ENCODE data around the gene BRWD1. TPM values are rescaled to one million over a fixed set of nuclear protein-coding genes. Genes with fewer than 3 reads are reported as not detected.

Gene BRWD1
- total and polyA plus RNA-seq, 2 experiments from 2014 or later: 35.2 to 75.5 TPM

- TF ChIP-seq, protein P1, sequence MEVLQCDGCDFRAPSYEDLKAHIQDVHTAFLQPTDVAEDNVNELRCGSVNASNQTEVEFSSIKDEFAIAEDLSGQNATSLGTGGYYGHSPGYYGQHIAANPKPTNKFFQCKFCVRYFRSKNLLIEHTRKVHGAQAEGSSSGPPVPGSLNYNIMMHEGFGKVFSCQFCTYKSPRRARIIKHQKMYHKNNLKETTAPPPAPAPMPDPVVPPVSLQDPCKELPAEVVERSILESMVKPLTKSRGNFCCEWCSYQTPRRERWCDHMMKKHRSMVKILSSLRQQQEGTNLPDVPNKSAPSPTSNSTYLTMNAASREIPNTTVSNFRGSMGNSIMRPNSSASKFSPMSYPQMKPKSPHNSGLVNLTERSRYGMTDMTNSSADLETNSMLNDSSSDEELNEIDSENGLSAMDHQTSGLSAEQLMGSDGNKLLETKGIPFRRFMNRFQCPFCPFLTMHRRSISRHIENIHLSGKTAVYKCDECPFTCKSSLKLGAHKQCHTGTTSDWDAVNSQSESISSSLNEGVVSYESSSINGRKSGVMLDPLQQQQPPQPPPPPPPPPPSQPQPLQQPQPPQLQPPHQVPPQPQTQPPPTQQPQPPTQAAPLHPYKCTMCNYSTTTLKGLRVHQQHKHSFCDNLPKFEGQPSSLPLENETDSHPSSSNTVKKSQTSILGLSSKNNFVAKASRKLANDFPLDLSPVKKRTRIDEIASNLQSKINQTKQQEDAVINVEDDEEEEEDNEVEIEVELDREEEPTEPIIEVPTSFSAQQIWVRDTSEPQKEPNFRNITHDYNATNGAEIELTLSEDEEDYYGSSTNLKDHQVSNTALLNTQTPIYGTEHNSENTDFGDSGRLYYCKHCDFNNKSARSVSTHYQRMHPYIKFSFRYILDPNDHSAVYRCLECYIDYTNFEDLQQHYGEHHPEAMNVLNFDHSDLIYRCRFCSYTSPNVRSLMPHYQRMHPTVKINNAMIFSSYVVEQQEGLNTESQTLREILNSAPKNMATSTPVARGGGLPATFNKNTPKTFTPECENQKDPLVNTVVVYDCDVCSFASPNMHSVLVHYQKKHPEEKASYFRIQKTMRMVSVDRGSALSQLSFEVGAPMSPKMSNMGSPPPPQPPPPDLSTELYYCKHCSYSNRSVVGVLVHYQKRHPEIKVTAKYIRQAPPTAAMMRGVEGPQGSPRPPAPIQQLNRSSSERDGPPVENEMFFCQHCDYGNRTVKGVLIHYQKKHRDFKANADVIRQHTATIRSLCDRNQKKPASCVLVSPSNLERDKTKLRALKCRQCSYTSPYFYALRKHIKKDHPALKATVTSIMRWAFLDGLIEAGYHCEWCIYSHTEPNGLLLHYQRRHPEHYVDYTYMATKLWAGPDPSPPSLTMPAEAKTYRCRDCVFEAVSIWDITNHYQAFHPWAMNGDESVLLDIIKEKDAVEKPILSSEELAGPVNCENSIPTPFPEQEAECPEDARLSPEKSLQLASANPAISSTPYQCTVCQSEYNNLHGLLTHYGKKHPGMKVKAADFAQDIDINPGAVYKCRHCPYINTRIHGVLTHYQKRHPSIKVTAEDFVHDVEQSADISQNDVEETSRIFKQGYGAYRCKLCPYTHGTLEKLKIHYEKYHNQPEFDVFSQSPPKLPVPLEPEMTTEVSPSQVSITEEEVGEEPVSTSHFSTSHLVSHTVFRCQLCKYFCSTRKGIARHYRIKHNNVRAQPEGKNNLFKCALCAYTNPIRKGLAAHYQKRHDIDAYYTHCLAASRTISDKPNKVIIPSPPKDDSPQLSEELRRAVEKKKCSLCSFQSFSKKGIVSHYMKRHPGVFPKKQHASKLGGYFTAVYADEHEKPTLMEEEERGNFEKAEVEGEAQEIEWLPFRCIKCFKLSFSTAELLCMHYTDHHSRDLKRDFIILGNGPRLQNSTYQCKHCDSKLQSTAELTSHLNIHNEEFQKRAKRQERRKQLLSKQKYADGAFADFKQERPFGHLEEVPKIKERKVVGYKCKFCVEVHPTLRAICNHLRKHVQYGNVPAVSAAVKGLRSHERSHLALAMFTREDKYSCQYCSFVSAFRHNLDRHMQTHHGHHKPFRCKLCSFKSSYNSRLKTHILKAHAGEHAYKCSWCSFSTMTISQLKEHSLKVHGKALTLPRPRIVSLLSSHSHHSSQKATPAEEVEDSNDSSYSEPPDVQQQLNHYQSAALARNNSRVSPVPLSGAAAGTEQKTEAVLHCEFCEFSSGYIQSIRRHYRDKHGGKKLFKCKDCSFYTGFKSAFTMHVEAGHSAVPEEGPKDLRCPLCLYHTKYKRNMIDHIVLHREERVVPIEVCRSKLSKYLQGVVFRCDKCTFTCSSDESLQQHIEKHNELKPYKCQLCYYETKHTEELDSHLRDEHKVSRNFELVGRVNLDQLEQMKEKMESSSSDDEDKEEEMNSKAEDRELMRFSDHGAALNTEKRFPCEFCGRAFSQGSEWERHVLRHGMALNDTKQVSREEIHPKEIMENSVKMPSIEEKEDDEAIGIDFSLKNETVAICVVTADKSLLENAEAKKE (CRISPR knock-in tag; IDR thresholded peaks at IDR 0.05): no peak
- TF ChIP-seq NANOG (IDR thresholded peaks at IDR 0.05; ENCODE audit: borderline replicate concordance) (no peak), STAT1 (IDR thresholded peaks at IDR 0.05; ENCODE audit: unreplicated experiment) (no peak), ZNF331 (CRISPR knock-in tag; IDR thresholded peaks at IDR 0.05; ENCODE audit: low read depth) (no peak), EZH2 (IDR thresholded peaks at IDR 0.05; ENCODE audit: low read depth, unreplicated experiment) (no peak), CREB1 (CRISPR knock-in tag; IDR thresholded peaks at IDR 0.05; ENCODE audit: low read depth) (no peak), POLR2AphosphoS5 (IDR thresholded peaks at IDR 0.05; ENCODE audit: low read depth) (no peak), JUNB (IDR thresholded peaks at IDR 0.05; ENCODE audit: unreplicated experiment) (no peak), EZH2phosphoT487 (IDR thresholded peaks at IDR 0.05; ENCODE audit: unreplicated experiment) (no peak), REST (IDR thresholded peaks at IDR 0.05; ENCODE audit: unreplicated experiment) (no peak), ZNF114 (CRISPR knock-in tag; IDR thresholded peaks at IDR 0.05) (no peak)
- TF ChIP-seq, protein P2, sequence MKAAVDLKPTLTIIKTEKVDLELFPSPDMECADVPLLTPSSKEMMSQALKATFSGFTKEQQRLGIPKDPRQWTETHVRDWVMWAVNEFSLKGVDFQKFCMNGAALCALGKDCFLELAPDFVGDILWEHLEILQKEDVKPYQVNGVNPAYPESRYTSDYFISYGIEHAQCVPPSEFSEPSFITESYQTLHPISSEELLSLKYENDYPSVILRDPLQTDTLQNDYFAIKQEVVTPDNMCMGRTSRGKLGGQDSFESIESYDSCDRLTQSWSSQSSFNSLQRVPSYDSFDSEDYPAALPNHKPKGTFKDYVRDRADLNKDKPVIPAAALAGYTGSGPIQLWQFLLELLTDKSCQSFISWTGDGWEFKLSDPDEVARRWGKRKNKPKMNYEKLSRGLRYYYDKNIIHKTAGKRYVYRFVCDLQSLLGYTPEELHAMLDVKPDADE (IDR thresholded peaks at IDR 0.05): no peak
These were observed 137.1 kb downstream of the BRWD1 start (continued) for GRCh38 chr21:39176271-39176709.

Data from GM23338 (cell line).